ENCODE results near the gene FMC1. TPM values are rescaled to one million over a fixed set of nuclear protein-coding genes. Genes with fewer than 3 reads are reported as not detected.
"Not testable (repeated sequence)": the region's sequence is repeated elsewhere in the genome, so short reads cannot be mapped to it uniquely, and the experiment has no call there.

The FMC1 gene
- total RNA-seq, 4 donors from 2014 or later = 5.2 to 11.8 (median 7.8) TPM

GRCh38 chr7:139341776-139342226, 664 bp downstream of the FMC1 start:
- peaks cover 12% of the 10 kb centered on the region for H3K4me1 ChIP-seq
- under 1% methylated on average over 9 of the region's 9 CpGs for WGBS
- peaks cover 10% of the 10 kb centered on the region for H3K36me3 ChIP-seq
- TF ChIP-seq POLR2AphosphoS5 (IDR thresholded peaks at IDR 0.05) = peak in 1 of 3 donors; percentile 51
- no peak for TF ChIP-seq CTCF (IDR thresholded peaks at IDR 0.05)
- TF ChIP-seq POLR2A (IDR thresholded peaks at IDR 0.05) = peak in 1 of 2 donors; percentile 31
- no peak for TF ChIP-seq EP300 (IDR thresholded peaks at IDR 0.05)
- peak overlapping the region; percentile 100 for H3K27ac ChIP-seq
- peak overlapping the region; percentile 88 for H3K4me3 ChIP-seq
- H3K9me3 ChIP-seq = no peaks in the 10 kb centered on the region
- DNase-seq (ENCODE audit: low spot score in 2 of 2) = no peak
- no peaks in the 10 kb centered on the region for H3K27me3 ChIP-seq

- peaks cover 12% of the 10 kb centered on the region for H3K4me1 ChIP-seq
- H3K9me3 ChIP-seq = no peaks in the 10 kb centered on the region
- no peak for DNase-seq (ENCODE audit: low spot score in 2 of 2)
- H3K4me3 ChIP-seq = no peak overlapping the region
- no peak for TF ChIP-seq EP300 (IDR thresholded peaks at IDR 0.05)
- no peak for TF ChIP-seq CTCF (IDR thresholded peaks at IDR 0.05)
- no peak for TF ChIP-seq POLR2AphosphoS5 (IDR thresholded peaks at IDR 0.05)
- no peak for TF ChIP-seq POLR2A (IDR thresholded peaks at IDR 0.05)
- no peak overlapping the region for H3K27ac ChIP-seq
- 93% methylated on average over 1 of the region's 1 CpG for WGBS
- peaks cover 15% of the 10 kb centered on the region for H3K36me3 ChIP-seq
- H3K27me3 ChIP-seq = no peaks in the 10 kb centered on the region
Measured at GRCh38 chr7:139345042-139345441, 3.9 kb downstream of the FMC1 start.

- peaks cover 13% of the 10 kb centered on the region for H3K36me3 ChIP-seq
- 100% methylated on average over 2 of the region's 2 CpGs for WGBS
- no peak for TF ChIP-seq POLR2AphosphoS5 (IDR thresholded peaks at IDR 0.05)
- no peak for TF ChIP-seq EP300 (IDR thresholded peaks at IDR 0.05)
- TF ChIP-seq CTCF (IDR thresholded peaks at IDR 0.05) = no peak
- no peak for TF ChIP-seq POLR2A (IDR thresholded peaks at IDR 0.05)
- H3K27ac ChIP-seq = no peak overlapping the region
- no peaks in the 10 kb centered on the region for H3K27me3 ChIP-seq
- H3K4me1 ChIP-seq = no peaks in the 10 kb centered on the region
- H3K9me3 ChIP-seq = no peaks in the 10 kb centered on the region
- H3K4me3 ChIP-seq = no peak overlapping the region
- DNase-seq (ENCODE audit: low spot score in 2 of 2) = no peak
Measured at GRCh38 chr7:139351027-139351426, 9.9 kb downstream of the FMC1 start.

GRCh38 chr7:139354729-139355128, 13.6 kb downstream of the FMC1 start:
- no peak for TF ChIP-seq POLR2AphosphoS5 (IDR thresholded peaks at IDR 0.05)
- TF ChIP-seq EP300 (IDR thresholded peaks at IDR 0.05) = no peak
- no peak for TF ChIP-seq CTCF (IDR thresholded peaks at IDR 0.05)
- TF ChIP-seq POLR2A (IDR thresholded peaks at IDR 0.05) = no peak
- DNase-seq (ENCODE audit: low spot score in 2 of 2) = no peak
- WGBS = 98% methylated on average over 2 of the region's 2 CpGs
- Histone ChIP-seq H3K36me3 (no peaks in the 10 kb centered on the region), H3K27me3 (no peaks in the 10 kb centered on the region), H3K27ac (no peak overlapping the region), H3K4me1 (peaks cover 6% of the 10 kb centered on the region), H3K9me3 (no peaks in the 10 kb centered on the region), H3K4me3 (no peak overlapping the region)

- 94% methylated on average over 1 of the region's 1 CpG for WGBS
- no peak for TF ChIP-seq POLR2AphosphoS5 (IDR thresholded peaks at IDR 0.05)
- no peak for TF ChIP-seq CTCF (IDR thresholded peaks at IDR 0.05)
- no peak for TF ChIP-seq EP300 (IDR thresholded peaks at IDR 0.05)
- no peak for TF ChIP-seq POLR2A (IDR thresholded peaks at IDR 0.05)
- Histone ChIP-seq H3K4me1 (peaks cover 6% of the 10 kb centered on the region), H3K27ac (no peak overlapping the region), H3K9me3 (no peaks in the 10 kb centered on the region), H3K4me3 (no peak overlapping the region), H3K36me3 (no peaks in the 10 kb centered on the region), H3K27me3 (no peaks in the 10 kb centered on the region)
- DNase-seq (ENCODE audit: low spot score in 2 of 2) = no peak
Measured at GRCh38 chr7:139355320-139355719, 14.2 kb downstream of the FMC1 start.

GRCh38 chr7:139357729-139358506, 16.8 kb downstream of the FMC1 start:
- Histone ChIP-seq H3K4me1 (peaks cover 28% of the 10 kb centered on the region), H3K4me3 (peak overlapping the region; percentile 81), H3K27ac (peak overlapping the region; percentile 99)
- not testable (repeated sequence) for H3K36me3 ChIP-seq; H3K9me3 ChIP-seq; DNase-seq (ENCODE audit: low spot score in 2 of 2); H3K27me3 ChIP-seq
- WGBS = 92% methylated on average over 27 of the region's 27 CpGs

Data from suprapubic skin (tissue), 4 donors.